GM18505 (cell line): ENCODE measurements around the gene SHOC1.

Experiments
- ATAC-seq: cut with Tn5 transposase; IDR thresholded peaks from one replicate; pipeline ENCODE4 v1.9.1; 2021; ENCODE audit not compliant: unreplicated experiment
- POLR2A ChIP-seq: IDR thresholded peaks from 4 replicates; pipeline ENCODE4 v1.6.1; 2011; ENCODE audit warnings: borderline replicate concordance; ENCODE audit not compliant: insufficient read depth, insufficient read length; ENCODE audit errors: extremely low read depth

Gene SHOC1

DNA sequence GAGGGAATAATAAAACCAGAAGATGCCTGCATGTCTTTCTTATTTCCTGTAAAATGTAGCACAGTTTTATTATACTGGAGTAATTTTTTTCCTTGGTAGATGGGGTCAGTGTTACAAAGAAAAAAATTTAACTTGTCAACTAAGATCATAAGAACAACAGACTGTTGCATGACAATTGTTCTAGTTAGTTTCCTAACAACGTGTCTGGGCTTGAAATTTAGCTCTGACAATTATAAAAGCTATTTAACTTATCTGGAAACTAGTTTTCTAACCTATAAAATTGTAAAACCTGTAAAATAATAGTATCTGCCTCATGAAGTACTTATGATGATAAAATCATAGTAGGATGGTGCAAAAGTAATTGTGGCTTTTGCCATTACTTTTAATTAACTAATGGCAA is 4.9 kb downstream of the SHOC1 start:
- no peak for TF ChIP-seq POLR2A
- no peak for ATAC-seq

DNA sequence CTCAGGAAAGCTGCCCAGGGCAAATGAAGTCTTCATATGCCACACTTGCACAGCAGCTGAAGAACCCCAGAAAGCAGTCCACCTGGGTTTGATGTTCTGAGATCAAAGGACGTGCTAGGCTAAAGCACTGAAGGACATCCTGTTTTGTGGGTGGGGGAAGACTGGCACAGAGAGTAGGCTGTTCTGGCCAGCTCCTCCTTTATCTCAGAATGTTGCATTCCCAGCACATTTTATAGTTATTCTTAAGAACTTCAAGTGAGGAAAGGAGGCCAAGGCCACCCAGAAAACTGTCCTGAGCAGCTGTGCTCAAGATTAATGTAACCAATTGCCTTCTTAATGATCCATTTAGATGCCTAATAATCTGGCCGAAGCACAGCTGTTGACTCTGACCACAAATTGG is 10.9 kb downstream of the SHOC1 start:
- no peak for TF ChIP-seq POLR2A
- no peak for ATAC-seq

DNA sequence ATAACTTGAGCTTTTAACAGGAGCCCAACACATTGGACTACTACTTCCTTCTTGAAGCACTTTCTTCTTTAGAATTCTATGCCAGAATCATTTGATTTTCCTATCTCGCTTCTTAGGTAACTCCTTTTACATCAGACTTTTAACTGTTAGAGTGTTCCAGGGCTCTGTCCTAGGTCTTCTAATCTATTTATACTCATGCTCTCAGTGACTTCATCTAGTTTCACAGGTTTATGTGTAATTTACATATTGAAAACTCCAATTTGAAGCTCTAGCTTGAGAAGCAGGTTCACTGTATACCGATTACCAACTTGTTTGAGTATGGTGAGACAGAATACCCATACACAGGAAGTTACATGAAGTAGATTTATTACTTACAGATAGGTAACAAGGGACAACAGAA is 11.3 kb downstream of the SHOC1 start:
- TF ChIP-seq POLR2A = no peak
- no peak for ATAC-seq

DNA sequence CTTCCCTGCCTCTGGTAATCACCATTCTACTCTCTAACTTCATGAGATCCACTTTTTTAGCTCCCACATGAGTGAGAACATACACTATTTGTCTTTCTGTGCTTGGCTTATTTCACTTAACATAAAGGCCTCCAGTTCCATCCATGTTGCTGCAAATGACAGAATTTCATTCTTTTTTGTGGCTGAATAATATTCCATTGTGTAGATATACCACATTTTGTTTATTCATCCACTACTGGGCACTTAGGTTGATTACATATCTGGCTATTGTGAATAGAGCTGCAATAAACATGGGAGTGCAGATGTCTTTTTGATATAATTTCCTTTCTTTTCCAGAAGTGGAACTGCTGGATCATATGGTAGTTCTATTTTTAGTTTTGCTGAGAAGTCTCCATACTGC is 28.7 kb downstream of the SHOC1 start:
- TF ChIP-seq POLR2A = no peak
- no peak for ATAC-seq

DNA sequence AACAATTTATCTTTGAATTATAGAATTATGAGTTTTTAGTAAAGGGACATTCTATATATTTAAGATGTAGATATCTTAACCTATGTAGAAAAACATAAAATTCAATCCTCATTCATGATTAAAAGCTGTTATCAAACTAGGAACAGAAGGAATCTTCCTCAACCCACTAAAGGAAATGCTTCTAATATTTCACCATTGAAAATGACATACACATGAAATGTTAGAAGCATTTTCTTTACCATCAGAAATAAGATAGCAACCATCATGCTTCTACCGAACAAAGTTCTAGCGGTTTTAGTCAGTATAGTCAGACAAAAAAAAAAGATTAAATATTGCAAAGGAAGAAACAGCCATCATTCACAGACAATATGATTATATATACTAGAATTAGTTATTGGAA is 32.2 kb downstream of the SHOC1 start:
- no peak for TF ChIP-seq POLR2A
- no peak for ATAC-seq

DNA sequence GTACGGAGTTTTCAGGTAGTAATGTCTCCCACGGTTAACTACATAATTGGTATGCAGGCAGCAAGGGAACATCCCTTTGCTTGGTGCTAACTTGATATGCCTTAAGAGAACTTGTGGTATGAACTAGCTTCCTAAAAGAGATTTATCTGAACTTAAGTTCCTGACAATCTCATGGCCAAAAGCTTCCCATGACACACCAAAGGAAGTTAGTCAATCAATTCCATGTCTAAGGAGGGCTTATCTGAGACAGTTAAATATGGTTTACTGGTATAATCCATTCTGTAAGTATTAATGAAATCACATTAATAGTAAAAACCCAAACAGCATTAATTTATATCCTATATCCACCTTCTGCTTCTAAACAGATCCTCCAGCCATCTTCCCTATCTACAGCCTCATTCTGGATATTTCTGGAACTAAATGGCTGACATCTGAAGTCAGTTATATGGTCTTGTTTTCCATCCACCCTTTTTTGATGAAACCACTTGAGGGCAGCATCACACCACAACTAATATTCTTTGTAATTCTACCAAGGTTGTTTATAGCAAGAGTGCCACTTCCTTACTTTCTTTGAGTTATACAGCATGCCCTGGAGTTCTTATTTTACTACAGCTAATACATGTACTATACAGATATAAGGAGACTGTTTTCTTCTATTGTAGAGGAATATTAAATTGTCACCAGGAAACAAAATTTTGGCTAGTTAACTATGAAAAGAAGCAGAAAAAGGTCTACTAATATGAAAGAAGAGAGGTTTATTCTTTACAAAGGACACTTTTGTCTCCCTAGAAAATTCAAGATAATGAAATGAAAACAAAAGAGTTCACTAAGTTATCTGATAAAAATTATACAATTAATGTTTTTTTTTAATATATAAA is 34.7 kb downstream of the SHOC1 start:
- no peak for ATAC-seq

DNA sequence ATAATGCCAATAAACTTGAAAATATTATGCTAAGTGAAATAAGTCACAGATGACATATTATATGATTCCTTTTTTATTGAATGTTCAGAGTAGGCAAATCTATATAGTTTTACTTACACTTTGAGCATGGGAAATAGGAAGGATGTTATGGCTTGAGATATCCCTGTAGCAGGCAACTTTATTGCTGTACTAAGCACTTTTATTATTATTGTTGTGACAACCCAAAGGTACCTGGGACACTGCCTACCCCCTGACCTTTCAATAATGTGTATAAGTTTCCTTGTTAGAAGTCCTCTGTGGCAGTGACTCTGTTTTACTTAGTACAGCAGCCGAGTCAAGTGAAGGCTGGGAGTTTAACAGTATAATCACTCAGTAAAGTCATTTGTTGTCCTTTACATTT is 39.9 kb downstream of the SHOC1 start:
- TF ChIP-seq POLR2A = no peak
- no peak for ATAC-seq

More for the DNA sequence above, 34.7 kb downstream of the SHOC1 start:
- TF ChIP-seq POLR2A = no peak

DNA sequence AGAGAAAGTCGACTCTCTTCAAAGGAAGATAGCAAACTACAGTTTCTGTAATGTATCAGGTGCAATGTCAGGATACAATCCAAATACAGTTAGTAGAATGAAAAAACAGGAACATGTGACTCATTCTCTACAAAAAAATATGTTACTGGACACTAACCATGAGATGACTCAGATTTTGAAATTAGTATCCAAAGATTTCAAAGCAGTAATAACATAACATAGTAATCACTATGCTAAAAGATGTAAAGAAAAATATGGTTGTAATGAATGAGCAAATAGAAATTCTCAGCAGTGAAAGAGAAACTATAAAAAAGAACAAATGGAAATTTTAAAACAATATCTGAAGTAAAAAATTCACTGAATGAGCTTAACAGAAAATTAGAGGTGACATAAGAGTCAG is 42.3 kb downstream of the SHOC1 start:
- no peak for ATAC-seq
- no peak for TF ChIP-seq POLR2A
